Heart left ventricle (tissue), 16 donors: ENCODE data around the gene CKB. TPM values are rescaled to one million over a fixed set of nuclear protein-coding genes. Genes with fewer than 3 reads are reported as not detected.

Source experiments
- ATAC-seq, 4 donors: fragments of 200-7000 bp; cut with Tn5 transposase; one replicate each; pipeline ENCODE4 v1.9.1; 2020 to 2022; ENCODE audit warnings: moderate library complexity in 4 of 4, mild to moderate bottlenecking in 3 of 4, moderate number of reproducible peaks in 1 of 4
- DNase-seq, 5 donors: peaks; one replicate each; pipeline ENCODE4 v3.0.0-alpha.2; 2020
- H3K27ac ChIP-seq, 12 donors: fragments of 200-600 bp; sonication (generic) in 4 of 12; one replicate each; pipeline versions ENCODE4 v1.5.0 to v1.8.0; 2016 to 2022; ENCODE audit warnings: mild to moderate bottlenecking in 2 of 12
- H3K27me3 ChIP-seq, 9 donors: fragments of 200-600 bp; sonication (generic) in 2 of 9; one replicate each; pipeline versions ENCODE4 v1.5.1 to v1.8.0; 2016 to 2022; ENCODE audit warnings: mild to moderate bottlenecking in 3 of 9
- H3K36me3 ChIP-seq, 9 donors: fragments of 200-600 bp; sonication (generic) in 2 of 9; one replicate each; pipeline versions ENCODE4 v1.5.0 to v1.8.0; 2018 to 2022; ENCODE audit warnings: mild to moderate bottlenecking in 2 of 9
- H3K4me1 ChIP-seq, 12 donors: fragments of 200-600 bp; sonication (generic) in 4 of 12; one replicate each; pipeline versions ENCODE4 v1.5.0 to v1.8.0; 2016 to 2022; ENCODE audit warnings: mild to moderate bottlenecking in 3 of 12
- H3K4me3 ChIP-seq, 12 donors: fragments of 200-600 bp; sonication (generic) in 4 of 12; one replicate each; pipeline versions ENCODE4 v1.5.0 to v1.8.0; 2017 to 2022; ENCODE audit warnings: mild to moderate bottlenecking in 9 of 12, moderate library complexity in 4 of 12
- H3K9me3 ChIP-seq, 12 donors: fragments of 200-600 bp; sonication (generic) in 4 of 12; one replicate each; pipeline versions ENCODE4 v1.5.0 to v1.8.0; 2016 to 2022; ENCODE audit warnings: mild to moderate bottlenecking in 1 of 12
- CTCF ChIP-seq, 12 donors: fragments of 200-600 bp; sonication (generic) in 4 of 12; IDR thresholded peaks; one replicate each; pipeline versions ENCODE4 v1.5.0 to v1.8.0; 2018 to 2022; ENCODE audit warnings: antibody characterized with exemption in 12 of 12, mild to moderate bottlenecking in 5 of 12
- POLR2A ChIP-seq, 2 donors: fragments of 450-650 bp; IDR thresholded peaks; one replicate each; pipeline ENCODE4 v1.6.1; 2017; ENCODE audit warnings: antibody characterized with exemption in 2 of 2, mild to moderate bottlenecking in 2 of 2, moderate library complexity in 2 of 2
- WGBS, 4 donors: extraction: QIAGEN DNeasy Blood & Tissue Kit in 2 of 4; methylation state at CpG; one replicate each; pipeline versions ENCODE4 v1.1.5 to v1.1.7; 2013 to 2018; 5-methylcytosine and 5-hydroxymethylcytosine counted together
- intact Hi-C, 10 donors: fragments of 100-400 bp; cut with DNase I; formaldehyde crosslinking; loops; one replicate each; pipeline versions ENCODE4 v1.11.1 to v1.14.2; 2022
- polyA plus RNA-seq, 2 donors: library from polyadenylated mRNA; stranded (reverse); fragments of 200-250 nt; gene quantifications; one replicate each; pipeline ENCODE4 v1.2.3, GENCODE V29; 2013
- total RNA-seq, 9 donors: library from RNA; depleted of rRNA in 2 of 9; stranded (reverse); fragments of >200 nt in 2 of 9; fragmentation: NEBNext Ultra II Directional in 3 of 9; extraction: Animal tissue kit (Norgen Biotek cat#: 25700) in 3 of 9; gene quantifications; one replicate each; pipeline versions ENCODE4 v1.1.0 to v1.2.4, GENCODE V29; 2016 to 2023
- donor health status: ischemic (EF 13 %, LVEDD 7.1; RV severe dilation, severe dysfunction).
- donor health status: healthy with polysubstance abuse.
- donor health status: DM: no; HTN: yes; CAD: no.
- donor health status: DM: no; HTN: no; CAD: no.
- donor health status: ischemic (EF 25% LVEDD 6.9; RV normal size, moderate dysfunction).
- donor health status: ischemic (EF 25% LVEDD 5.7; RV mildly dilated, moderate dysfunction).
- donor health status: healthy.
- donor health status: DM: yes; HTN: yes; CAD: no.
- donor health status: ischemic (EF 35%, LVEDD 5.7; RV mildly dilated, moderate dysfunction).
- donor health status: nonischemic (EF 11% LVEDD 7.7; RV severe dilation, severe dysfunction).
- donor health status: DM: yes; HTN: yes; CAD: no.
- donor health status: PGD.
- donor health status: ischemic (EF 29% LVEDD 5.4; RV normal size, mild dysfunction).
- donor health status: nonischemic (EF 23%, LVEDD 6.1; RV moderate dilation, normal function).

The CKB gene
- total and polyA plus RNA-seq, 11 donors: 203 to 1,105 (median 529) TPM

GRCh38 chr14:103563844-103564505 lies 41.3 kb upstream of the CKB start:
- TF ChIP-seq CTCF (IDR thresholded peaks at IDR 0.05) (no peak), POLR2A (IDR thresholded peaks at IDR 0.05) (no peak)
- peaks cover 0 to 63% (median 49%) of the 10 kb centered on the region in 12 donors for H3K4me1 ChIP-seq
- ATAC-seq: no peak
- peak overlapping the region in 3 of 12 donors; percentile 93 to 98 (median 95) for H3K27ac ChIP-seq
- 59 to 72% (median 62%) methylated on average over 21 of the region's 21 CpGs for WGBS, 4 donors
- no peak for DNase-seq
- intact Hi-C loops: loop anchor here in 1 of 10 donors (10.0 kb wide), 1 partner anchor 151 kb away; the partner anchor contains the start of genes XRCC3 and ZFYVE21
- H3K27me3 ChIP-seq: no peaks in the 10 kb centered on the region
- peak overlapping the region in 11 of 12 donors; percentile 79 to 99 (median 88) for H3K4me3 ChIP-seq
- H3K36me3 ChIP-seq: peaks cover 0 to 26% (median 16%) of the 10 kb centered on the region in 9 donors
- H3K9me3 ChIP-seq: no peaks in the 10 kb centered on the region

- Histone ChIP-seq H3K4me1 (peaks cover 3 to 67% (median 54%) of the 10 kb centered on the region in 12 donors), H3K27ac (peak overlapping the region; percentile 92 to 99 (median 96)), H3K9me3 (no peaks in the 10 kb centered on the region), H3K4me3 (peak overlapping the region; percentile 62 to 99 (median 86)), H3K27me3 (no peaks in the 10 kb centered on the region), H3K36me3 (peaks cover 0 to 34% (median 22%) of the 10 kb centered on the region in 9 donors)
- DNase-seq (no peak), ATAC-seq (no peak)
- intact Hi-C loops: loop anchor here in 1 of 10 donors (10.0 kb wide), 1 partner anchor 152 kb away; the partner anchor contains the start of genes XRCC3 and ZFYVE21
- TF ChIP-seq CTCF (IDR thresholded peaks at IDR 0.05): no peak
- no peak for TF ChIP-seq POLR2A (IDR thresholded peaks at IDR 0.05)
- 1% methylated on average over 17 to 22 of the region's 22 CpGs for WGBS, 4 donors
Measured at GRCh38 chr14:103563226-103563620, 40.6 kb upstream of the CKB start.

GRCh38 chr14:103562429-103563225 lies 40.0 kb upstream of the CKB start, which contains the start of the genes BAG5 and COA8:
Gene BAG5, minus strand, starts transcription at chr14:103562657. Its CDS starts 1,493 bp downstream, at chr14:103561164.
Gene COA8, plus strand, starts transcription at chr14:103562960. Its CDS starts 42 bp downstream, at chr14:103563002.
- TF ChIP-seq POLR2A (IDR thresholded peaks at IDR 0.05): peak; percentile 23 to 69
- peak in 4 of 12 donors; percentile 7 to 45 (median 30) for TF ChIP-seq CTCF (IDR thresholded peaks at IDR 0.05)
- Histone ChIP-seq H3K27me3 (no peaks in the 10 kb centered on the region), H3K4me1 (peaks cover 3 to 70% (median 56%) of the 10 kb centered on the region in 12 donors), H3K4me3 (peak within 1 kb of the TSS; percentile 62 to 99 (median 86)), H3K9me3 (no peaks in the 10 kb centered on the region), H3K36me3 (peaks cover 0 to 40% (median 23%) of the 10 kb centered on the region in 9 donors), H3K27ac (peak within 1 kb of the TSS; percentile 92 to 99 (median 96))
- DNase-seq (peak; percentile 87 to 93 (median 90)), ATAC-seq (peak; percentile 23 to 87 (median 76))
- 0% methylated on average over 46 to 109 of the region's 109 CpGs for whole genome bisulfite sequencing, 4 donors
- intact Hi-C loops: loop anchor here in 1 of 10 donors (10.0 kb wide), 1 partner anchor 152 kb away; the partner anchor contains the start of genes XRCC3 and ZFYVE21
